Sigmoid colon (tissue), 7 donors: ENCODE measurements around the gene TOX4. TPM values are rescaled to one million over a fixed set of nuclear protein-coding genes. Genes with fewer than 3 reads are reported as not detected.
"Not testable (repeated sequence)": the region's sequence is repeated elsewhere in the genome, so short reads cannot be mapped to it uniquely, and the experiment has no call there.

ENCODE experiments used
- DNase-seq: peaks from one replicate; pipeline ENCODE4 v3.0.0-alpha.2; 2019
- H3K27ac ChIP-seq, 4 donors: fragments of 200-600 bp; sonication (generic); one replicate each; pipeline ENCODE4 v1.5.1; 2016 to 2019; ENCODE audit warnings: mild to moderate bottlenecking in 1 of 4
- H3K27me3 ChIP-seq, 3 donors: fragments of 200-600 bp; sonication (generic); one replicate each; pipeline ENCODE4 v1.5.1; 2019; ENCODE audit warnings: mild to moderate bottlenecking in 1 of 3
- H3K36me3 ChIP-seq, 4 donors: fragments of 200-600 bp; sonication (generic); one replicate each; pipeline ENCODE4 v1.5.1; 2016 to 2019
- H3K4me1 ChIP-seq, 4 donors: fragments of 200-600 bp; sonication (generic); one replicate each; pipeline ENCODE4 v1.5.1; 2017 to 2019
- H3K4me3 ChIP-seq, 4 donors: fragments of 200-600 bp; sonication (generic); one replicate each; pipeline ENCODE4 v1.5.1; 2017 to 2019; ENCODE audit warnings: mild to moderate bottlenecking in 2 of 4, moderate library complexity in 1 of 4
- H3K9me3 ChIP-seq, 4 donors: fragments of 200-600 bp in 3 of 4; sonication (generic) in 3 of 4; one replicate each; pipeline versions ENCODE4 v1.5.1 to v1.6.1; 2013 to 2019
- CTCF ChIP-seq, 4 experiments: fragments of 450-650 bp in 3 of 4; fragments of 200-600 bp in 1 of 4; IDR thresholded peaks; one replicate each; pipeline ENCODE4 v1.5.1; 2016 to 2019; ENCODE audit warnings: antibody characterized with exemption in 4 of 4, mild to moderate bottlenecking in 3 of 4, moderate library complexity in 2 of 4
- EP300 ChIP-seq, 4 donors: sonication (generic); formaldehyde crosslinking; IDR thresholded peaks; one replicate each; pipeline ENCODE4 v1.6.1; 2017; ENCODE audit warnings: antibody characterized with exemption in 4 of 4
- POLR2A ChIP-seq, 2 donors: fragments of 450-650 bp; IDR thresholded peaks; one replicate each; pipeline ENCODE4 v1.6.1; 2016; ENCODE audit warnings: antibody characterized with exemption in 2 of 2, mild to moderate bottlenecking in 2 of 2, moderate library complexity in 2 of 2
- POLR2AphosphoS5 ChIP-seq, 4 donors: sonication (generic); formaldehyde crosslinking; IDR thresholded peaks; one replicate each; pipeline ENCODE4 v1.6.1; 2017; ENCODE audit warnings: antibody characterized with exemption in 4 of 4
- WGBS, 2 donors: extraction: QIAGEN DNeasy Blood & Tissue Kit; methylation state at CpG; one replicate each; pipeline ENCODE4 v1.1.7; 2013; 5-methylcytosine and 5-hydroxymethylcytosine counted together
- intact Hi-C: fragments of 100-400 bp; cut with DNase I; formaldehyde crosslinking; loops from one replicate; pipeline ENCODE4 v1.15.1; 2023
- polyA plus RNA-seq, 3 donors: library from polyadenylated mRNA; stranded (reverse); fragments of 200-250 nt; gene quantifications; one replicate each; pipeline ENCODE4 v1.2.3, GENCODE V29; 2013
- total RNA-seq, 4 donors: library from RNA; depleted of rRNA; stranded (reverse); fragments of >200 nt; gene quantifications; one replicate each; pipeline ENCODE4 v1.1.0, GENCODE V29; 2016
- donor health status: healthy with polysubstance abuse.
- donor health status: Bipolar disorder and iron deficiency.
- donor health status: healthy.

TOX4 gene
- total and polyA plus RNA-seq, 7 donors = 22.2 to 71.8 (median 40.0) TPM

GRCh38 chr14:21437063-21437901, 39.7 kb upstream of the TOX4 start:
- Histone ChIP-seq H3K9me3 (no peaks in the 10 kb centered on the region), H3K27ac (peak overlapping the region; percentile 85 to 90 (median 86)), H3K36me3 (no peaks in the 10 kb centered on the region), H3K4me1 (peaks cover 0 to 27% (median 22%) of the 10 kb centered on the region in 4 donors), H3K4me3 (peak overlapping the region; percentile 52 to 89 (median 77)), H3K27me3 (no peaks in the 10 kb centered on the region)
- WGBS, 2 donors = 4 to 5% methylated on average over 33 of the region's 33 CpGs
- intact Hi-C loops = loop anchor here (1.0 to 5.0 kb wide), 4 partner anchors 19 to 170 kb away; partner anchors contain the start of genes CHD8 and HNRNPC
- TF ChIP-seq POLR2A (IDR thresholded peaks at IDR 0.05) (peak in 1 of 2 donors; percentile 11), EP300 (IDR thresholded peaks at IDR 0.05) (no peak), POLR2AphosphoS5 (IDR thresholded peaks at IDR 0.05) (peak; percentile 57 to 88 (median 81)), CTCF (IDR thresholded peaks at IDR 0.05) (no peak)
- DNase-seq = peak; percentile 98

- DNase-seq = no peak
- H3K27ac ChIP-seq = no peak overlapping the region
- H3K4me3 ChIP-seq = no peak overlapping the region
- TF ChIP-seq CTCF (IDR thresholded peaks at IDR 0.05) = no peak
- TF ChIP-seq EP300 (IDR thresholded peaks at IDR 0.05) = no peak
- TF ChIP-seq POLR2AphosphoS5 (IDR thresholded peaks at IDR 0.05) = no peak
- no peak for TF ChIP-seq POLR2A (IDR thresholded peaks at IDR 0.05)
- H3K36me3 ChIP-seq = no peaks in the 10 kb centered on the region
- H3K9me3 ChIP-seq = no peaks in the 10 kb centered on the region
- H3K4me1 ChIP-seq = peaks cover 0 to 16% (median 13%) of the 10 kb centered on the region in 4 donors
- H3K27me3 ChIP-seq = no peaks in the 10 kb centered on the region
- intact Hi-C loops = no loop called here
Measured at GRCh38 chr14:21440859-21441258, 36.1 kb upstream of the TOX4 start.

- H3K36me3 ChIP-seq, H3K27ac ChIP-seq, H3K27me3 ChIP-seq, DNase-seq, H3K4me1 ChIP-seq, H3K9me3 ChIP-seq, intact Hi-C loops, H3K4me3 ChIP-seq: not testable (repeated sequence)
- 77 to 80% methylated on average over 1 of the region's 1 CpG for WGBS, 2 donors
Measured at GRCh38 chr14:21442657-21443056, 34.3 kb upstream of the TOX4 start.

- no peaks in the 10 kb centered on the region for H3K27me3 ChIP-seq
- 80 to 84% methylated on average over 1 of the region's 1 CpG for WGBS, 2 donors
- H3K4me1 ChIP-seq = peaks cover 0 to 19% (median 14%) of the 10 kb centered on the region in 4 donors
- H3K27ac ChIP-seq = no peak overlapping the region
- no peak for DNase-seq
- H3K36me3 ChIP-seq = peaks cover 0 to 7% (median 0%) of the 10 kb centered on the region in 4 donors
- intact Hi-C loops = loop anchor here (10.0 kb wide), 1 partner anchor 455 kb away; the partner anchor contains the start of gene SLC39A2
- TF ChIP-seq EP300 (IDR thresholded peaks at IDR 0.05) = no peak
- no peak for TF ChIP-seq POLR2A (IDR thresholded peaks at IDR 0.05)
- TF ChIP-seq POLR2AphosphoS5 (IDR thresholded peaks at IDR 0.05) = no peak
- no peak for TF ChIP-seq CTCF (IDR thresholded peaks at IDR 0.05)
- H3K4me3 ChIP-seq = no peak overlapping the region
- H3K9me3 ChIP-seq = no peaks in the 10 kb centered on the region
Measured at GRCh38 chr14:21449899-21450216, 27.1 kb upstream of the TOX4 start.

GRCh38 chr14:21454843-21455544, 22.0 kb upstream of the TOX4 start:
- intact Hi-C loops = loop anchor here (10.0 kb wide), 1 partner anchor 460 kb away; the partner anchor contains the start of gene SLC39A2
- Histone ChIP-seq H3K36me3 (peaks cover 0 to 7% (median 4%) of the 10 kb centered on the region in 4 donors), H3K27me3 (no peaks in the 10 kb centered on the region), H3K4me1 (peaks cover 0 to 29% (median 25%) of the 10 kb centered on the region in 4 donors), H3K27ac (peak overlapping the region; percentile 87 to 97 (median 92)), H3K9me3 (no peaks in the 10 kb centered on the region), H3K4me3 (peak overlapping the region; percentile 74 to 89 (median 86))
- DNase-seq = no peak
- no peak for TF ChIP-seq POLR2AphosphoS5 (IDR thresholded peaks at IDR 0.05)
- no peak for TF ChIP-seq POLR2A (IDR thresholded peaks at IDR 0.05)
- no peak for TF ChIP-seq EP300 (IDR thresholded peaks at IDR 0.05)
- no peak for TF ChIP-seq CTCF (IDR thresholded peaks at IDR 0.05)
- whole genome bisulfite sequencing, 2 donors = 9 to 34% methylated on average over 15 of the region's 15 CpGs
